Stimulated activated naive CD8-positive, alpha-beta T cell treated with anti-CD3 and anti-CD28 coated beads, Interleukin-15, Interleukin-2, amounts not matched to agents 100 U/mL and 50 U/mL, for 24 hours (primary cell): Measurements from ENCODE around the gene ZNF787.
"Not testable (repeated sequence)": the region's sequence is repeated elsewhere in the genome, so short reads cannot be mapped to it uniquely, and the experiment has no call there.

Experiments used
- ATAC-seq: fragments of 150-1000 bp; cut with Tn5 transposase; one replicate; pipeline ENCODE4 v1.10.0; 2021
- DNase-seq: peaks from one replicate; pipeline ENCODE4 v3.0.0; 2021

Gene ZNF787

GRCh38 chr19:56104423-56104822 is 16.7 kb downstream of the ZNF787 start:
- DNase-seq (no peak), ATAC-seq (no peak)

GRCh38 chr19:56103027-56103614 is 18.0 kb downstream of the ZNF787 start:
- DNase-seq, result no peak
- no peak for ATAC-seq

GRCh38 chr19:56101746-56102535 is 19.2 kb downstream of the ZNF787 start:
- DNase-seq (no peak), ATAC-seq (no peak)

DNA sequence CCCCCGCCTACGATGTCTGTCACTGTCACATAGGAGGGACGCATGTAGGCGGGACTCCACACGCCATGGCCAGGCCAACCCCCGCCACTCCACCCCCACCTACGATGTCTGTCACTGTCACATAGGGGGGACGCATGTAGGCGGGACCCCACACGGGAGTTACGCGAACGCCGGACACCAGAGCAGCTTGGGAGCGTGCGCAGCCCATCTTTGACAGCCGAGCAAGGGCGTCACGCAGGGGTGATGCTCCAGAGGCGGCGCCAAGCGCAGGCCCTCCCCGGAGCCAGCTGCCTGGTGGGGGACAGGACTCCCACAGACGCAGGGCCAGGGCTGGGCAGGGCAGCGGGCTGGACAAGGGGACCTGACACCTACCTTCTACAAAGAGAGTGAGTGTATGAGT is 20.0 kb downstream of the ZNF787 start:
- ATAC-seq, result no peak
- DNase-seq, result no peak

- DNase-seq (no peak), ATAC-seq (no peak)
Observed at GRCh38 chr19:56099638-56100539, 21.2 kb downstream of the ZNF787 start.

GRCh38 chr19:56098731-56099568 is 22.1 kb downstream of the ZNF787 start:
- ATAC-seq (no peak), DNase-seq (no peak)

GRCh38 chr19:56098237-56098636 is 22.9 kb downstream of the ZNF787 start:
- ATAC-seq, DNase-seq: not testable (repeated sequence)

- ATAC-seq (no peak), DNase-seq (no peak)
Observed at GRCh38 chr19:56097776-56098175, 23.3 kb downstream of the ZNF787 start.

GRCh38 chr19:56097306-56097705 is 23.8 kb downstream of the ZNF787 start:
- DNase-seq (no peak), ATAC-seq (no peak)

DNA sequence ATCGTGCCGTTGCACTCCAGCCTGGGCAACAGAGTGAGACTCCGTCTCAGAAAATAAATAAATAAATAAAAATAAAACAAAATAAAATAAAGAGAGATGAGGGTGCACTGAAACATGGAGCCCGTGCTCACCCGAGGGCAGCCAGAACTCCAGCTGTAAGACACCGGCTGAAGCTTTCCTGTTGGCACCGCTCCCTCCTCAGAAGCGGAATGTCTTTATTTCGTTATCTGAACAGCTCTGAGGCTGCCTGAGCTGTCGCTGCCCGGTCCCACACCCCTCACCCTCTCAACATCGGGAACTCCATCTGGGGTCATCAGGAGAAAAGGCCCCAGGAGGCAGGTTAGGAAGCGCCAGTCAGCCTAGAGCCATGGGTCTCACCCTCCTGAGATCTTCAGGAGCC is 24.4 kb downstream of the ZNF787 start:
- ATAC-seq (no peak), DNase-seq (no peak)

DNA sequence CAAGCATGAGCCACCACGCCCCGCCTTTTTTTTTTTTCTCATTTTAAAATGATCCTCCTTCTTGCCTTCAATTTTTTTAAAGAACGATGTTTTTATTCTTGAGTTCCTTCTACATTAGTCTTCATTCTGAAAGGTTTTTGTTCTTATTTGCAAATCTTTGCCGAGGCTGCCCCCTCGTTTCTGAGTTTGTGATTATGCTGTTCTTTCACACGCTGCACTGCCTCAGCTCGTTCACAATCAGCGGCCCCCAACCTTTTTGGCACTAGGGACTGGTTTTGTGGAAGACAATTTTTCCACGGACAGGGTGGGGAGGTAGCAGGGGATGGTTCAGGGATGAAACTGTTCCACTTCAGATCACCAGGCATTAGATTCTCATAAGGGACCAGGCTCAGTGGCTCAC is 26.6 kb downstream of the ZNF787 start:
- ATAC-seq, result no peak
- DNase-seq, result no peak

DNA sequence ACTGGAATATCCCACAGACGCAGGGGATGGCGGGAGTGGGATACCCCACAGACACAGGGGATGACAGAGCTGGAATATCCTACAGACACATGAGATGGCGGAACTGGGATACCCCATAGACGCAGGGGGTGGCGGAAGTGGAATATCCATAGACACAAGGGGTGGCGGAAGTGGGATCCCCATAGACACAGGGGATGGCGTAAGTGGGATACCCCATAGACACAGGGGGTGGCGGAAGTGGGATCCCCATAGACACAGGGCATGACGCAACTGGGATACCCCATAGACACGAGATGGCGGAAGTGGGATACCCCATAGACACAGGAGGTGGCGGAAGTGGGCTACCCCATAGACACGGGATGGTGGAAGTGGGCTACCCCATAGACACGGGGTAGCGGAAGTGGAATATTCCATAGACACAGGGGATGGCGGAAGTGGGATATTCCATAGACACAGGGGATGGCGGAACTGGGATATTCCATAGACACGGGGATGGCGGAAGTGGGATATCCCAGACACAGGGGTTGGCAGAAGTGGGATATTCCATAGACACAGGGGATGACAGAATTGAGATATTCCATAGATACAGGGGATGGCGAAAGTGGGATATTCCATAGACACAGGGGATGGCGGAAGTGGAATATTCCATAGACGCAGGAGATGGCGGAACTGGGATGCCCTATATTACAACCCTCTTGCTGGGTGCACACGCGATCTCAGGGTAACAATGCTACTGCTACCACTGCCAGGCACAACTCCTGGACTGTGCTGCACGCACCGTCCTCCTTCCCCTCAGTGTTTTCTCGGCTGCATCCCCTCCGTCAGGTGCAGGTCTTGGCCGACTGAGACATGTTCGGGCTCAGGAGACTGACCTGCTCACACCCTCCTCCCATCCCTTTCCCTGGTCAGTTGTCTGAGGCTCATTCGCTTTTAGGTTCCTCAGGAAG is 28.1 kb downstream of the ZNF787 start:
- ATAC-seq, result no peak

DNA sequence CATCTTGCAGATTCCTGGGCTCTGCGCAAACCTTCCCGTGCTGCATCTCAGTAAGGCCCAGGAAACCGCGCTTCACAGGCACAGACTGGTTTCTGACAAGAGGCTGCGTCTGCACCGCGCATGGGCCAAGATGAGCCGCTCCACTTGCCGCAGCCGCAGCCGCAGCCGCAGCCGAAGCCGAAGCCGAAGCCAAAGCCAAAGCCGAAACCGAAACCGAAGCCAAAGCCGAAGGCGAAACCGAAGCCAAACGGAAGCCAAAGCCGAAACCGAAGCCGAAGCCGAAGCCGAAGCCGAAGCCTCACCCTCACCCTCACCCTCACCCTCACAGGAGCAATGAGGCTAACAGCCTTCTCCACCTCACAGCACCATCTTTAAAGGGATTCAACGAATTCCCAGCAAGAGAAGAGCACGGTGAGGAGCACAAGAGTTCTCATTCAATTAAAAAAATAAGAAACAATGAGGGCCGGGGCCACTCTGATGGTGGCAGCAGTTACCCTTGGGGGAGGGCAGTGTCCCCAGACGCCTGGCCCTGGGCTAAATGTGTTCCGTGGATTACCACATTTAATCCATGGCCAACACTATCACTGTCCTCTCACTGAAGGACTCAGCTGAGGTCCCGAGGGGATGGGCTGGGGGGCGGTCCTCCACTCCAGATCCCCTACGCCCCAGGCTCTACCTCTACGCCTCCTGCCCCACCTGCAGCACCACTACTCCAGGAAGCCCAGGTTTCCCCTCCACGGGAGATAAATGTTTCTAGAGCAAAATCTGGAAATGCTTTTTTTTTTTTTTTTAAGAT is 29.1 kb downstream of the ZNF787 start:
- ATAC-seq (no peak), DNase-seq (no peak)

More for the DNA sequence above, 28.1 kb downstream of the ZNF787 start:
- no peak for DNase-seq

GRCh38 chr19:56091066-56091490 is 30.0 kb downstream of the ZNF787 start:
- DNase-seq (no peak), ATAC-seq (no peak)

- ATAC-seq, result no peak
Observed at GRCh38 chr19:56089344-56089743, 31.8 kb downstream of the ZNF787 start.

DNA sequence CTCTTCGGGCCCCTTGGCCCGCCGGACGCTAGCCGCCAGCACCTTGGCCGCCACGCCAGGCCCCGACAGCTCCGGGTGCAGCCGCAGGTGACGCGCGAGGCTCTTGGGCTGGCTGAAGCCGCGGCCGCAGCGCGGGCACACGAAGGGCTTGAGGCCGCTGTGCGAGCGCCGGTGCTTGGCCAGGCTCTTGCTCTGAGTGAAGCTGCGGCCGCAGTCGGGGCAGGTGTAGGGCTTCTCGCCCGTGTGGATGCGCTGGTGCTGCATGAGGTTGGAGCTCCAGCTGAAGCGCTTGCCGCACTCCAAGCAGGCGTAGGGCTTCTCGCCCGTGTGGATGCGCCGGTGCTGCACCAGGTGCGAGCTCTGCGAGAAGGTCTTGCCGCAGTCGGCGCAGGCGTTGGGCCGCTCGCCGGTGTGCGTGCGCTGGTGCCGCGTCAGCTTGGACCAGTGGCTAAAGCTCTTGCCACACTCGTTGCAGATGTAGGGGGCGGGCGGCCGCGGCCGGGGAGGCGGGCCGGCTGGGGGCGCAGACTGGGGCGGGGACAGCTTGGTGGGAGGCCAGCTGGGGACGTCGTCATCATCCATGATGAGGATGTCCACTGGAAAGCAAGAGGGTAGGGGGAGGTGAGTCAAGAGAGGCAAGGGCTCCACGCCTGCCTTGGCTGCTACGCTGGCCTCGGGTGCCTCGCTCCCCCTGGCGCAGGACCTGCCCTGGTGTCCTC is 32.4 kb downstream of the ZNF787 start:
- no peak for ATAC-seq
- no peak for DNase-seq

More at GRCh38 chr19:56089344-56089743, 31.8 kb downstream of the ZNF787 start:
- DNase-seq, result no peak

- ATAC-seq (no peak), DNase-seq (no peak)
Observed at GRCh38 chr19:56087647-56088496, 33.2 kb downstream of the ZNF787 start.
